Activated naive CD4-positive, alpha-beta T cell treated with anti-CD3 and anti-CD28 coated beads, Interleukin-2, amount 50 U/mL, for 16 hours (primary cell): ENCODE measurements around the gene HDGFL3.
"Not testable (repeated sequence)": the region's sequence is repeated elsewhere in the genome, so short reads cannot be mapped to it uniquely, and the experiment has no call there.

Experiments
- DNase-seq: peaks from one replicate; pipeline ENCODE4 v3.0.0-alpha.2; 2020

HDGFL3 gene

DNA sequence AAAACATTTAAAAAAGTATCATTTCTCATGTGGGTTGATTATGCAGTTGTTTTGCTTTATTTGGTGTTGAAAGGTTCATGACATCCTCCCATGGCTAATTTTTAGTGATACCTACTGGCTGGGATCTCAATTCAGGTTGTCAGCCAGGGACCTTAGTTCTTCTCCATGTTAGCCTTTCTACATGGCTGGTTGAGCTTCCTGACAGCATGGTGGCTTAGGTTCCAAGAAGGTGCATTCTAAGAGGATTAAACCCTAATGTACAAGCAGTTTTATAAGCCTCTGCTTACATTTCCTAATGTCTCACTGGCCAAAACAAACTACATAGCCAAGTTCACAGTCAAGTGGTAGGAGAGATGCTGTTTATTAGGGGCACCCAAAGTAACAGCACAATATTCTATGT is 109.5 kb downstream of the HDGFL3 start:
- no peak for DNase-seq

- DNase-seq, result no peak
These were observed 113.0 kb downstream of the HDGFL3 start for GRCh38 chr15:83094583-83094982.

DNA sequence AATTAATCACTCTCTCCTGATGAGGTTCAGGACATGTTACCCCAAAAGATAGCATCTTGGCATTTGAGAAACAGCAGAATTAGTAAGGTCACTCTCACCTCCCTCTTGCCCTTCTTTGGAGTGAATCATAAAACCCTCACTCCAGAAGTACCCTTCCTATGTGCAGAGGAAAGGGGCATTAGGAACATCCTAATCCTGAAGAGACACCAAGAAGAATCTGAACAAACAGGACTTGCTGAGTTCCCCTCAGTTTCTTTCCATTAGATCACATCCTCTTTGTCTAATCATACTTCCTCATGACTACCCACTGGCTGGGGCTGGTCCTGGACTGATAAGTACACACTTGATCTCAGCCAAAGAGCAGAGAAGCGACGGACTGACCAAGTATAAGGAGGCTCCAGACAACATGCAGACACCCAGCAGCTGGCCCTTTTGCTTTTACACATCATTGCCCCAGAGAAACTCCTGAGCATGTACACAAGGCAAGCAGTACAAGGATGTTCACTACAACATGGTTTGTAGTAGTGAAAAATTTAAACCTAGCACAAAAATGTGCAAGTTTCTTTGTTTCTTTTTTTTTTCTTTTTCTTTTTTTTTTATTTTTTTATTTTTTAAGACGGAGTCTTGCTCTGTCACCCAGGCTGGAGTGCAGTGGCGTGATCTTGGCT is 115.2 kb downstream of the HDGFL3 start:
- no peak for DNase-seq

DNA sequence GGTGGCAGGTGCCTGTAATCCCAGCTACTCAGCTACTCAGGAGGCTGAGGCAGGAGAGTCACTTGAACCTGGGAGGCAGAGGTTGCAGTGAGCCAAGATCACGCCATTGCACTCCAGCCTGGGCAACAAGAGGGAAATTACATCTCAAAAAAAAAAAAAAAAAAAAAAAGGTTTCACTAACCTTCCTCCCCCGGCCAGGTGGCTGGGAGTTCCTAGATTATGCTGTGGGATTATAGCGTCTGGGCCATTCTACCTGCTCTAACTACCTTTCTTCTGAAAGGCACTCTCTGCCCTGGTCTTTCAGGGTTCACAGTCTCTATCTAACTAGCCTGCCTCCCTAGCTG is 115.7 kb downstream of the HDGFL3 start:
- not testable (repeated sequence) for DNase-seq

GRCh38 chr15:83090465-83090864 is 117.2 kb downstream of the HDGFL3 start:
- no peak for DNase-seq

GRCh38 chr15:83088876-83089275 is 118.7 kb downstream of the HDGFL3 start:
- DNase-seq, result no peak

DNA sequence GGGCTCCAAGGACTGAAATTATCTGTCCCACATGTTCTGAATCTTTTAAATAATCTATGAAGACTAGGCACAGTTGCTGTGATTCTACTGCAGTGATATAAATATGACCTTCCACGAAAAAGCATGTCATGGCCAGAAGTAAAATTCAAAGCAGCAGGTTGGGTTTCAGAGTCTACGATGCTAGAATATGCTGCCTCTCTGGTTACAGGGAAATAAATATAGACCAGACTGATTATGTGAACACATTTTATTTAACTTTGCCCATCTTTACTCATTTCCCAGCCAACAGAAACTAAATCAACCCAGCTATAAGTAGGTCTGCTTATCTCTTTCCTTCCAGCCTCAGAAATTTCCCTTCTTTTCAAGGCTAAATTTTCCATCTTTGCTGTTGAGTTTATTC is 120.0 kb downstream of the HDGFL3 start:
- DNase-seq, result no peak

DNA sequence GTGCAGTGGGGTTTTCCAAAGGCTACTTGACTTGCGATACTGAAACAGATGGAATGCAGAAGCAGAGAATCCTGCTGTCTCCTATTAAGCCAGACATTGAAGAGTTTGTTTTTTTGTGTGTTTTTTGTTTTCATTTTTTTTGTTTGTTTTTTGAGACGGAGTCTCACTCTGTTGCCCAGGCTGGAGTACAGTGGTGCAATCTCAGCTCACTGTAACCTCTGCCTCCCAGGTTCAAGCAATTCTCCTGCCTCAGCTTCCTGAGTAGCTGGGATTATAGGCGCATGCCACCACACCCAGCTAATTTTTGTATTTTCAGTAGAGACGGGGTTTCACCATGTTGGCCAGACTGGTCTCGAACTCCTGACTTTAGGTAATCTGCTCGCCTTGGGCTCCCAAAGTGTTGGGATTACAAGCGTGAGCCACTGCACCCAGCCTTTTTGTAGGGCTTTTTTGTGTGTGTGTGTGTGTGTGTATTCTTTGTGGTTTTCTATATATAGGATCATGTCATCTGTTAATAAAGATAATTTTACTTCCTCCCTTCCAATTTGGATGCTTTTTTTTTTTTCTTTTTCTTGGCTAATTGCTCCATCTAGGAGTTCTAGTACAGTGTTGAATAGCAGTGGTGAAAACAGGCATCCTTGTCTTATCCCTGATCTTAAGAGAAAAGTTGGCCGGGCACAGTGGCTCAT is 121.6 kb downstream of the HDGFL3 start:
- not testable (repeated sequence) for DNase-seq

GRCh38 chr15:83085461-83085860 is 122.2 kb downstream of the HDGFL3 start:
- DNase-seq, result not testable (repeated sequence)

DNA sequence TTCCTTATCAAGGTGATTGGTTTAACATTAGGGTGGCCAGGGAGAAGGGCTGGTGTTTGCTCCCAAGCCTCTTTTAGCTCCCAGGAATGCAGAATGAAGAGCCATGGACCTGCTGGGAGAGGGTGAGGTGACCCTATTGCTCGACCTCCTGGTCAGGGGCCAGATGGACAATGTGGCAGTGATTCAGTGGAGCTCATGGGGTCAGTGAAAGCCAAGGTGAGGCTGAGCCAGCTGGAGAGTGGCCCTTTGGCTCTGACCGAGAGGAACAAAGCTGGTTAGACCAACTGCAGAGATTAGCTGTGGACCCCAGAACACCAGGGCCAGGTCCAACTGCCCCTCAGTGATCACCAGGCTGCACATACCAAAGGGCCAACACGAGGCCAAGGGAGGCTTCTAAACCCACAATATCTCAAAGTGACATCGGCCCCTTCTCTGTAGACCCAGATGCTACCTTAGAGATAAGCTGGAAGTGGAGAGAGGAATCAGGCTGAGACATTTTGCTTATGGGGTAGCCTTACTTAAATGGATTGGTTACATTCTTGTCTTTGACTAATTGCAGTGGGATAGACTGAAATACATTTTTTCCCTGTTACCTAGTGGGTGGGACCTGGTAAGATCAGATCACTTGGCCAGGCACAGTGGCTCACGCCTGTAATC is 124.8 kb downstream of the HDGFL3 start:
- no peak for DNase-seq

- DNase-seq, result no peak
These were observed 126.2 kb downstream of the HDGFL3 start for GRCh38 chr15:83081256-83082014.

GRCh38 chr15:83078712-83079111 is 128.9 kb downstream of the HDGFL3 start:
- DNase-seq, result no peak
